K562 (cell line): Measurements from ENCODE around the gene DST. TPM values are rescaled to one million over a fixed set of nuclear protein-coding genes. Genes with fewer than 3 reads are reported as not detected.

Experiments used
- ATAC-seq: fragments of 200-7000 bp; cut with Tn5 transposase; 3 replicates; pipeline ENCODE4 v1.9.1; 2020; ENCODE audit warnings: moderate library complexity
- BruUV-seq: library from RNA; stranded (reverse); fragments of 400-500 nt; replicated peaks from 2 replicates; lab custom pipeline; 2021; lab: Mats Ljungman, UMichigan
- CTCF ChIA-PET: fragments of 300-600 bp; formaldehyde crosslinking; extraction: SDS; loops from one replicate; lab custom pipeline; 2021; ENCODE audit warnings: low intra/inter-chr PET ratio; lab: Yijun Ruan, JAX
- POLR2A ChIA-PET: fragments of 300-600, 350-650 bp; sonication (Branson Sonifier 250); formaldehyde crosslinking; extraction: SDS; loops from one replicate; lab custom pipeline; 2021; ENCODE audit warnings: antibody characterized with exemption, inconsistent platforms; lab: Yijun Ruan, JAX
- DNase-seq, 4 experiments: peaks; one replicate each; pipeline versions ENCODE4 v3.0.0 to v3.0.0-alpha.2; 2011 to 2018; ENCODE audit warnings: low spot score in 3 of 4, mixed read lengths in 3 of 4; ENCODE audit errors: extremely low read depth in 1 of 4
- FAIRE-seq: peaks from 2 replicates; lab custom pipeline; 2011; peaks lifted over from hg19 to GRCh38; lab: Jason Lieb, UNC
- H2AFZ ChIP-seq: 2 replicates; pipeline ENCODE4 v1.6.0; 2011; ENCODE audit warnings: low read depth, low read length, control low read depth, inconsistent platforms
- H3K27ac ChIP-seq: fragments of 200-600 bp; 3 replicates; pipeline ENCODE4 v1.8.0; 2011; ENCODE audit warnings: low read depth, mild to moderate bottlenecking, control low read depth, inconsistent platforms, low read length, moderate library complexity, mixed read lengths; ENCODE audit errors: extremely low read depth
- H3K27me3 ChIP-seq, 2 experiments: fragments of 300-600 bp in 1 of 2; 2 replicates in 1 of 2; 3 replicates in 1 of 2; pipeline versions ENCODE4 v1.6.0 to v1.8.0; 2011; ENCODE audit warnings: inconsistent platforms in 2 of 2, low read length in 2 of 2, mild to moderate bottlenecking in 1 of 2, mixed read lengths in 1 of 2, moderate library complexity in 1 of 2; ENCODE audit not compliant: control insufficient read depth in 2 of 2, insufficient read depth in 2 of 2
- H3K36me3 ChIP-seq: fragments of 300-600 bp; 3 replicates; pipeline ENCODE4 v1.8.0; 2011; ENCODE audit warnings: mild to moderate bottlenecking, low read length, inconsistent platforms; ENCODE audit not compliant: control insufficient read depth, insufficient read depth
- H3K4me1 ChIP-seq, 2 experiments: fragments of 200-600 bp in 1 of 2; replicated peaks in 1 of 2; 2 replicates in 1 of 2; 3 replicates in 1 of 2; pipeline versions ENCODE4 v1.5.1 to v1.8.0; 2011; ENCODE audit warnings: inconsistent platforms in 2 of 2, low read length in 2 of 2, mild to moderate bottlenecking in 1 of 2, mixed read lengths in 1 of 2, moderate library complexity in 1 of 2; ENCODE audit not compliant: control insufficient read depth in 2 of 2, insufficient read depth in 2 of 2
- H3K4me2 ChIP-seq: 2 replicates; pipeline ENCODE4 v1.6.1; 2011; ENCODE audit warnings: low read length, control low read depth, inconsistent platforms, mixed read lengths; ENCODE audit not compliant: insufficient read depth
- H3K4me3 ChIP-seq: fragments of 200-600 bp; sonication (generic), shearing (Covaris generic); 2 replicates; pipeline ENCODE4 v1.5.1; 2016; ENCODE audit warnings: control low read depth, inconsistent platforms
- H3K79me2 ChIP-seq: fragments of 200-600 bp; 3 replicates; pipeline ENCODE4 v1.8.0; 2011; ENCODE audit warnings: low read length, inconsistent platforms; ENCODE audit not compliant: control insufficient read depth, insufficient read depth
- H3K9ac ChIP-seq, 2 experiments: 2 replicates each; pipeline versions ENCODE4 v1.6.0 to v1.6.1; 2011; ENCODE audit warnings: low read depth in 2 of 2, low read length in 2 of 2, control low read depth in 1 of 2, inconsistent platforms in 1 of 2, mild to moderate bottlenecking in 1 of 2, mixed read lengths in 1 of 2; ENCODE audit not compliant: insufficient read depth in 1 of 2
- H3K9me1 ChIP-seq: one replicate; pipeline ENCODE4 v1.6.0; 2011; ENCODE audit warnings: inconsistent platforms, mild to moderate bottlenecking, low read length, moderate library complexity; ENCODE audit not compliant: control insufficient read depth, insufficient read depth
- H3K9me3 ChIP-seq: replicated peaks from 2 replicates; pipeline ENCODE4 v1.5.1; 2011; ENCODE audit warnings: low read depth, low read length, inconsistent platforms; ENCODE audit not compliant: control insufficient read depth, insufficient read depth
- H4K20me1 ChIP-seq: replicated peaks from 2 replicates; pipeline ENCODE4 v1.6.1; 2011; ENCODE audit warnings: low read length, inconsistent platforms, mixed read lengths; ENCODE audit not compliant: control insufficient read depth, insufficient read depth
- HOXB6 ChIP-seq: fragments of 250-450 bp; sonication (Bioruptor Pico); IDR thresholded peaks from 2 replicates; pipeline ENCODE4 v1.5.1; 2022; ENCODE audit warnings: mild to moderate bottlenecking, borderline replicate concordance
- KDM1A ChIP-seq, 2 experiments: fragments of 450-650 bp; IDR thresholded peaks; 2 replicates each; pipeline ENCODE4 v1.6.1; 2016; ENCODE audit warnings: mild to moderate bottlenecking in 2 of 2
- MAZ ChIP-seq, 2 experiments: fragments of 450-650 bp in 1 of 2; sonication (generic) in 1 of 2; formaldehyde crosslinking; IDR thresholded peaks in 1 of 2; conservative IDR thresholded peaks in 1 of 2; 2 replicates each; pipeline versions ENCODE4 v1.4.0 to v1.5.0; 2020; ENCODE audit warnings: mild to moderate bottlenecking in 1 of 2, missing genetic modification reagents in 1 of 2
- MYC ChIP-seq, 2 experiments: fragments of 250-450 bp in 1 of 2; sonication (Bioruptor Pico) in 1 of 2; IDR thresholded peaks; 2 replicates each; pipeline versions ENCODE4 v1.5.1 to v1.6.1; 2012 to 2021; ENCODE audit warnings: low read depth in 2 of 2, borderline replicate concordance in 1 of 2, improper control_type of control experiment in 1 of 2, low read length in 1 of 2, mild to moderate bottlenecking in 1 of 2, moderate library complexity in 1 of 2
- POLR2A ChIP-seq: fragments of 450-650 bp; conservative IDR thresholded peaks from 2 replicates; pipeline ENCODE4 v1.6.1; 2016
- RBFOX2 ChIP-seq: fragments of 200-400 bp; formaldehyde crosslinking; IDR thresholded peaks from 2 replicates; pipeline ENCODE4 v1.6.1; 2017; ENCODE audit warnings: low read depth, mild to moderate bottlenecking, low read length, moderate library complexity
- RBM34 ChIP-seq: fragments of 200-400 bp; formaldehyde crosslinking; IDR thresholded peaks from 2 replicates; pipeline ENCODE4 v1.6.1; 2018; ENCODE audit warnings: low read length, borderline replicate concordance; ENCODE audit not compliant: insufficient read depth
- THRAP3 ChIP-seq: fragments of 450-650 bp; IDR thresholded peaks from 2 replicates; pipeline ENCODE4 v1.6.1; 2016; ENCODE audit warnings: mild to moderate bottlenecking, inconsistent platforms, borderline replicate concordance
- ZNF143 ChIP-seq: sonication (generic); formaldehyde crosslinking; IDR thresholded peaks from 2 replicates; pipeline ENCODE4 v1.9.0; 2022; ENCODE audit warnings: mild to moderate bottlenecking, missing genetic modification reagents
- ZNF197 ChIP-seq: fragments of 200-800 bp; sonication (Bioruptor generic); IDR thresholded peaks from 2 replicates; pipeline ENCODE4 v1.6.1; 2016; ENCODE audit warnings: low read depth, missing genetic modification characterization, missing compliant biosample characterization
- ZNF584 ChIP-seq: fragments of 200-800 bp; sonication (Bioruptor generic); IDR thresholded peaks from 2 replicates; pipeline ENCODE4 v1.6.1; 2016; ENCODE audit warnings: low read depth, mild to moderate bottlenecking, missing genetic modification characterization, missing compliant biosample characterization
- WGBS: fragments of 100-300 bp; shearing (Covaris generic); methylation state at CpG from one replicate; pipeline ENCODE4 v1.1.6; 2016; ENCODE audit warnings: low coverage, mixed read lengths; ENCODE audit not compliant: insufficient coverage; ENCODE audit errors: missing lambda C conversion rate; 5-methylcytosine and 5-hydroxymethylcytosine counted together
- in situ Hi-C: fragments of 300-500 bp; cut with MboI; formaldehyde crosslinking; loops from 4 replicates; pipeline ENCODE4 v1.15.0; 2018; ENCODE audit warnings: inconsistent platforms, mixed read lengths
- intact Hi-C: fragments of 100-400 bp; cut with micrococcal nuclease; formaldehyde crosslinking; loops from 2 replicates; pipeline ENCODE4 v1.14.2; 2022
- polyA plus RNA-seq, 8 experiments: library from polyadenylated mRNA; depleted of rRNA in 4 of 8; stranded (reverse) in 5 of 8; unstranded in 3 of 8; fragments of >200 nt; fragmentation: Nextera tagmentation in 2 of 8; fragmentation: Illumina TruSeq in 1 of 8; extraction: Ambion mirVana in 2 of 8; extraction: Trizol in 1 of 8; gene quantifications; 2 replicates each; pipeline versions ENCODE4 v1.2.1 to v1.2.3, GENCODE V29; 2011 to 2014; ENCODE audit warnings: inconsistent platforms in 1 of 8, missing spikeins in 1 of 8
- total RNA-seq, 7 experiments: library from RNA; depleted of rRNA in 6 of 7; stranded (reverse); fragments of >200 nt in 6 of 7; fragmentation: Illumina TruSeq in 2 of 7; extraction: Trizol in 2 of 7; gene quantifications; 2 replicates each; pipeline versions ENCODE4 v1.2.1 to v1.2.3, GENCODE V29; 2011 to 2021; ENCODE audit warnings: low replicate concordance in 1 of 7
- TF ChIP-seq, protein P1 (sequence below): sonication (generic); formaldehyde crosslinking; IDR thresholded peaks from 2 replicates; pipeline ENCODE4 v1.8.0; 2022; ENCODE audit warnings: mild to moderate bottlenecking, missing genetic modification reagents, borderline replicate concordance
- TF ChIP-seq, protein P2 (sequence below): sonication (generic); formaldehyde crosslinking; IDR thresholded peaks from 2 replicates; pipeline ENCODE4 v1.8.1; 2022; ENCODE audit warnings: missing genetic modification reagents

The DST gene
- total and polyA plus RNA-seq, 9 of the 15 experiments (the other 6 are each of a cell fraction or from before 2014, with no cell fraction given), result 5.2 to 21.9 (median 13.3) TPM

DNA sequence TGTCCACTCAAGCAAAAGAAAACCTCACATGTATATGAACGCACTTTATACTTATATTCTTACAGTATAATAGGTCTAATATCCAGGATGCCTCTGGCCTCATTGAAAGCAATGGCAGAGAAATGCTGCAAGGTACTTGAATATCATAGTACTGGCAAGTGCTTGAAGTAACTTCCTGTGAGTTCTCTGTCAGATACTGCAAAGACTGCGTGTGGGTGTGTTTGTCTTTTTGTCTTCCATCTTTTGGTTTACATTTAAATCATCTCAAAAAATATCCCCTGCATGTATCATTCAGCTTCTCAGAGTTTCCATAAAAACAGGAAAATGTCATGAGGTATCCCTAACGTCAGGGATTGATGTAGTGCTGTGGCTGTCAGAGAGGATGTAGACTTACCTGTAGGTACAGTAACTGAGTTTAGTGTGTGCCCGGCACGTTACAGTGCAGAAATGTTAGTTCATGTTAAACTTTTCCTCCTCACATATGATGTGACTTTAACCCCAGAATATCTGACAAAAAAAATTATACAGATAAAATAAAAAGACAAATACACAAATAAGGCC, 184.3 kb downstream of the DST start:
- no TSS peak for BruUV-seq
- TF ChIP-seq MYC (IDR thresholded peaks at IDR 0.05; ENCODE audit: low read depth, low read length) (no peak), MYC (CRISPR knock-in tag; IDR thresholded peaks at IDR 0.05; ENCODE audit: borderline replicate concordance, low read depth) (no peak), ZNF197 (no peak), ZNF584 (CRISPR knock-in tag) (no peak), HOXB6 (CRISPR knock-in tag) (no peak), RBFOX2 (no peak), ZNF143 (CRISPR knock-in tag) (no peak), POLR2A (no peak), RBM34 (no peak), MAZ (CRISPR knock-in tag; conservative IDR thresholded peaks at IDR 0.05 in 1 of 2, IDR thresholded peaks at IDR 0.05 in 1 of 2) (no peak), THRAP3 (no peak), KDM1A (IDR thresholded peaks at IDR 0.05) (no peak)
- TF ChIP-seq, protein P1, sequence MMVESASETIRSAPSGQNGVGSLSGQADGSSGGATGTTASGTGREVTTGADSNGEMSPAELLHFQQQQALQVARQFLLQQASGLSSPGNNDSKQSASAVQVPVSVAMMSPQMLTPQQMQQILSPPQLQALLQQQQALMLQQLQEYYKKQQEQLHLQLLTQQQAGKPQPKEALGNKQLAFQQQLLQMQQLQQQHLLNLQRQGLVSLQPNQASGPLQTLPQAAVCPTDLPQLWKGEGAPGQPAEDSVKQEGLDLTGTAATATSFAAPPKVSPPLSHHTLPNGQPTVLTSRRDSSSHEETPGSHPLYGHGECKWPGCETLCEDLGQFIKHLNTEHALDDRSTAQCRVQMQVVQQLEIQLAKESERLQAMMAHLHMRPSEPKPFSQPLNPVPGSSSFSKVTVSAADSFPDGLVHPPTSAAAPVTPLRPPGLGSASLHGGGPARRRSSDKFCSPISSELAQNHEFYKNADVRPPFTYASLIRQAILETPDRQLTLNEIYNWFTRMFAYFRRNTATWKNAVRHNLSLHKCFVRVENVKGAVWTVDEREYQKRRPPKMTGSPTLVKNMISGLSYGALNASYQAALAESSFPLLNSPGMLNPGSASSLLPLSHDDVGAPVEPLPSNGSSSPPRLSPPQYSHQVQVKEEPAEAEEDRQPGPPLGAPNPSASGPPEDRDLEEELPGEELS (CRISPR knock-in tag), result no peak
- TF ChIP-seq, protein P2, sequence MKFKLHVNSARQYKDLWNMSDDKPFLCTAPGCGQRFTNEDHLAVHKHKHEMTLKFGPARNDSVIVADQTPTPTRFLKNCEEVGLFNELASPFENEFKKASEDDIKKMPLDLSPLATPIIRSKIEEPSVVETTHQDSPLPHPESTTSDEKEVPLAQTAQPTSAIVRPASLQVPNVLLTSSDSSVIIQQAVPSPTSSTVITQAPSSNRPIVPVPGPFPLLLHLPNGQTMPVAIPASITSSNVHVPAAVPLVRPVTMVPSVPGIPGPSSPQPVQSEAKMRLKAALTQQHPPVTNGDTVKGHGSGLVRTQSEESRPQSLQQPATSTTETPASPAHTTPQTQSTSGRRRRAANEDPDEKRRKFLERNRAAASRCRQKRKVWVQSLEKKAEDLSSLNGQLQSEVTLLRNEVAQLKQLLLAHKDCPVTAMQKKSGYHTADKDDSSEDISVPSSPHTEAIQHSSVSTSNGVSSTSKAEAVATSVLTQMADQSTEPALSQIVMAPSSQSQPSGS (CRISPR knock-in tag), result no peak

More for the DNA sequence above, 184.3 kb downstream of the DST start:
- Histone ChIP-seq H3K36me3 (0 out of 3 replicates have a peak, but pooled peaks cover 4% of the 10 kb centered on the region), H3K4me1 (no peaks in the 10 kb centered on the region), H3K79me2 (no peaks in the 10 kb centered on the region), H3K9ac (no peak overlapping the region), H2AFZ (no peak overlapping the region), H3K9me3 (no peaks in the 10 kb centered on the region), H3K4me3 (no peak overlapping the region), H4K20me1 (no peaks in the 10 kb centered on the region), H3K27me3 (no peaks in the 10 kb centered on the region), H3K27ac (no peak overlapping the region), H3K9me1 (no peaks in the 10 kb centered on the region), H3K4me2 (no peak overlapping the region)
- ATAC-seq (no peak), DNase-seq (no peak), FAIRE-seq (no peak)
- in situ Hi-C loops (no loop called here), intact Hi-C loops (no loop called here)
- CTCF ChIA-PET, result no interaction called here
- POLR2A ChIA-PET, result no interaction called here
- 46% methylated on average over 5 of the region's 5 CpGs for WGBS
